IgD-negative memory B cell (primary cell): Measurements from ENCODE around the gene FRMD4A. TPM values are rescaled to one million over a fixed set of nuclear protein-coding genes. Genes with fewer than 3 reads are reported as not detected.

Experiments used
- H3K27ac Mint-ChIP-seq, 3 donors: one replicate each; pipeline ENCODE4 v1.8.0; 2020 to 2022; ENCODE audit warnings: mild to moderate bottlenecking in 3 of 3, mixed read lengths in 3 of 3, moderate library complexity in 1 of 3
- H3K27me3 Mint-ChIP-seq: one replicate; pipeline ENCODE4 v1.8.0; 2021; ENCODE audit warnings: mixed read lengths
- H3K36me3 Mint-ChIP-seq: one replicate; pipeline ENCODE4 v1.8.0; 2020; ENCODE audit warnings: mild to moderate bottlenecking, mixed read lengths
- H3K4me1 Mint-ChIP-seq, 3 donors: one replicate each; pipeline ENCODE4 v1.8.0; 2020 to 2022; ENCODE audit warnings: mixed read lengths in 3 of 3, mild to moderate bottlenecking in 1 of 3
- H3K4me3 Mint-ChIP-seq, 4 donors: one replicate each; pipeline ENCODE4 v1.8.0; 2020 to 2022; ENCODE audit warnings: mild to moderate bottlenecking in 4 of 4, mixed read lengths in 4 of 4, moderate library complexity in 3 of 4
- H3K9me3 Mint-ChIP-seq, 3 donors: one replicate each; pipeline ENCODE4 v1.8.0; 2020 to 2021; ENCODE audit warnings: mixed read lengths in 3 of 3, mild to moderate bottlenecking in 1 of 3
- polyA plus RNA-seq: library from polyadenylated mRNA; unstranded; fragments of 300-500 nt; fragmentation: Illumina TruSeq; gene quantifications from one replicate; pipeline ENCODE4 v1.2.3, GENCODE V29; 2021

FRMD4A gene
- polyA plus RNA-seq, 1 donor from 2014 or later = 1.7 TPM

- Mint-ChIP-seq H3K36me3 (peaks cover 3% of the 10 kb centered on the region), H3K27ac (no peak overlapping the region), H3K27me3 (peaks cover 66% of the 10 kb centered on the region), H3K4me3 (peak overlapping the region in 3 of 4 donors; percentile 79 to 91 (median 89)), H3K4me1 (peaks cover 0 to 15% (median 4%) of the 10 kb centered on the region in 3 donors), H3K9me3 (peaks cover 3 to 6% (median 4%) of the 10 kb centered on the region in 3 donors)
Measured at GRCh38 chr10:13892001-13892491, 438.7 kb downstream of the FRMD4A start.

DNA sequence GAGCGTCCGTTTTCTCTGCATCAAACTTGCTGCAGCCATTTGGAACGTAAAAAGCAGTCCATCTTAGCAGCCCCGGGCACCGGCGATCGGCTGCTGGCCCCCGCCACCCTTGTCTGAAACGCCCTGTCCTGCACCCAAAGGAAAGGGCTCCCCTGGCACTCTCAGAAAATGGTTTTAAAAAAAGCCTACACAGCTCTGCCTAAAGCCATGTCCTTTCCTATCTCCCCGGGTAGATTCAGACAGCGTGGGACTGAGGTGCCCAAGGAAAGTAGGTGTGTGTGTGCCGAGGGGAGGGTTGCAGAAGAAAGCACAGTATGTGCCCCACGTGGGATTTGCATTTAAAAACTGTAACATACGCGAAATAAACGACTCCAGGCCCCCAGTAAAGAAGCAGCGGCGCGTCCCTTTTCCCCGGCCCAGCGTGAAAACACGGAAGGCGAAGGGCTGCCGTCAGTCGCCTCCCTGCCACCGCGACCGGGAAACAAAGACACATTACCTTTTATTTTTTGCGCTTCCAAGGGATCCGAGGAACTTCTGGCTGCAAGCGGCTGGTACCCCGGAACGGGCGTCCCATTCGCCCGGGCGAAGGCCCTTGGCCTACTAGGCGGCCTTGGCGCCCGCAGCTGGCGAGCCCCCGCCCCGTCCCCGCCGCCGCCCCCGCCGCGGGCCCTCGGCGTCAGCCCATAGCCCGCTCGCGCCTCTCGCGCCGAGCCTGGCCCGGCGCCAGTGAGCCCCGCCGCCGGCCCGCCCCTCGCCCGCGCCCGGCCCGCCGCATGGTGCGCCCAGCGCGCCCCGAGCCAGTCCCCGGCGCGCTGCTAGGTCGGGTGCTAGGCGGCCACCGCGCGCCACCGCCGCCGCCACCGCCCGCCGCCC lies 439.4 kb downstream of the FRMD4A start:
- H3K27ac Mint-ChIP-seq = no peak overlapping the region
- peaks cover 64% of the 10 kb centered on the region for H3K27me3 Mint-ChIP-seq
- peaks cover 0 to 16% (median 4%) of the 10 kb centered on the region in 3 donors for H3K4me1 Mint-ChIP-seq
- H3K9me3 Mint-ChIP-seq = peaks cover 3 to 6% (median 4%) of the 10 kb centered on the region in 3 donors
- peak overlapping the region; percentile 30 to 91 (median 81) for H3K4me3 Mint-ChIP-seq
- peaks cover 3% of the 10 kb centered on the region for H3K36me3 Mint-ChIP-seq

DNA sequence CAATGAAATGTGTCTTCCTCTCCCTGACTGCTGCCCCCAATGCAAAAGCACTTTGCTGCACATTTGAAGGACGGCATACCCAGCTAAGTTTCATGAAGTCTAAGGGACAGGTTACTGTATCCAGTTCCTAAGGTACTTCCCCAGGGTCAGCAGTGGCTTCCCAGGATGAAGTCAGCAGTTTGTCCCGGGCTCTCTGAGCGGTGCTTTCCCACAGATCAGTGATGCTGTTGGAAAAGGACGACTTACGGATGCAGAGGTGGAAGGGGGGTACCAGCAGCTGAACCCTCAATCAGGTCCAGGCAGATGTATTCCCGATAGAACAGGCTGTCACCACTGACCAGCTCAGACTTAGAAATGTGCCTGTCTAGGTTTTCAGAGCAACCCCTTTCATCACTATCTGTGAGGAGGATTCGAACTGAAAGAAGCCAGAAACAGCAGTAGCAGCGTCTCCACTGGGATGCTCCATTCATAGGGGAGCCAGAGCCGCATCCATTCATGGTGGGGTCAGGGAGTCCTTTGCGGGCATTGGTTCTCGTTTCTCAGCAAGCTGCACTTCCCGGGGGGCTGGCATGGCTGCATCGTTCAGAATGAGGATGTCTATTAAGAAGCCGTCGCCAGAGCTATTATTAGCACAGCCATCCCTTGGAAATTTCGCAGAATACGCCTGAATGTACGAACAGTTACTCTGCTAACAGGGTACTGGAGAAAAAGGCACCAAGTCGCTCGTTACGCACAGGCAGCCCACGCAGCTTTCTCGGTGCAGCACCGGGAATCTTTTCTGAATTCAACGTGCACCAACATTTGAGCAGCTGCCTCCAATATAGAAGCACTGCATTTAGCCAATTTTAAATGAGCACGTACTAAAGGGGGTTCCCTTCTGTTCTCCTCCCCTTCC lies 440.2 kb downstream of the FRMD4A start:
- H3K27ac Mint-ChIP-seq = no peak overlapping the region
- peaks cover 3% of the 10 kb centered on the region for H3K36me3 Mint-ChIP-seq
- peak overlapping the region; percentile 30 to 91 (median 81) for H3K4me3 Mint-ChIP-seq
- peaks cover 0 to 16% (median 4%) of the 10 kb centered on the region in 3 donors for H3K4me1 Mint-ChIP-seq
- H3K27me3 Mint-ChIP-seq = peaks cover 68% of the 10 kb centered on the region
- H3K9me3 Mint-ChIP-seq = peaks cover 3 to 5% (median 4%) of the 10 kb centered on the region in 3 donors

DNA sequence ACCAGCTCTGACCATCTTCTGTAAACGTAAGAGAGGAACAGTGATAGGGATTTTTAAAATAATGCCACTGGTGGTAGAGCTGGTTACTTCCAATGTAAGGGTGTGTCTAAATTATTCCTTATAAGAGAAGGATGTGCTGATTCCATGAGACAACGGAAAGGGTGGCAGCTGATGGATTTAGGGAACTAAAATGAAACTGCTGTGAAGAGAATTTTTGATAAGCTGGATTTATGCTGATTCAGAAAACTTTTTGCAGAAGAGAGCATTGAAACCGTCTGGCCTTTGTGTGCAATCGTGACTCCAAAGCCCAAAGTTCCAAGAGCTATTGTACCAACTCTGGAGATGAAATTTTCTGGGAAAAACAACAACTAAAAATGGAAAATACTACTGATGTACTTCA lies 443.0 kb downstream of the FRMD4A start:
- peak overlapping the region in 1 of 4 donors; percentile 2 for H3K4me3 Mint-ChIP-seq
- peaks cover 49% of the 10 kb centered on the region for H3K27me3 Mint-ChIP-seq
- H3K9me3 Mint-ChIP-seq = peaks cover 0 to 1% (median 0%) of the 10 kb centered on the region in 3 donors
- H3K27ac Mint-ChIP-seq = no peak overlapping the region
- H3K36me3 Mint-ChIP-seq = no peaks in the 10 kb centered on the region
- peaks cover 0 to 16% (median 3%) of the 10 kb centered on the region in 3 donors for H3K4me1 Mint-ChIP-seq

- Mint-ChIP-seq H3K27me3 (peaks cover 32% of the 10 kb centered on the region), H3K4me3 (peak overlapping the region in 1 of 4 donors; percentile 61), H3K36me3 (no peaks in the 10 kb centered on the region), H3K4me1 (peaks cover 0 to 7% (median 2%) of the 10 kb centered on the region in 3 donors), H3K27ac (no peak overlapping the region), H3K9me3 (peaks cover 0 to 1% (median 0%) of the 10 kb centered on the region in 3 donors)
Measured at GRCh38 chr10:13885238-13885990, 445.3 kb downstream of the FRMD4A start.

GRCh38 chr10:13883636-13884444 lies 446.9 kb downstream of the FRMD4A start:
- H3K27me3 Mint-ChIP-seq = peaks cover 21% of the 10 kb centered on the region
- H3K27ac Mint-ChIP-seq = no peak overlapping the region
- H3K4me3 Mint-ChIP-seq = no peak overlapping the region

DNA sequence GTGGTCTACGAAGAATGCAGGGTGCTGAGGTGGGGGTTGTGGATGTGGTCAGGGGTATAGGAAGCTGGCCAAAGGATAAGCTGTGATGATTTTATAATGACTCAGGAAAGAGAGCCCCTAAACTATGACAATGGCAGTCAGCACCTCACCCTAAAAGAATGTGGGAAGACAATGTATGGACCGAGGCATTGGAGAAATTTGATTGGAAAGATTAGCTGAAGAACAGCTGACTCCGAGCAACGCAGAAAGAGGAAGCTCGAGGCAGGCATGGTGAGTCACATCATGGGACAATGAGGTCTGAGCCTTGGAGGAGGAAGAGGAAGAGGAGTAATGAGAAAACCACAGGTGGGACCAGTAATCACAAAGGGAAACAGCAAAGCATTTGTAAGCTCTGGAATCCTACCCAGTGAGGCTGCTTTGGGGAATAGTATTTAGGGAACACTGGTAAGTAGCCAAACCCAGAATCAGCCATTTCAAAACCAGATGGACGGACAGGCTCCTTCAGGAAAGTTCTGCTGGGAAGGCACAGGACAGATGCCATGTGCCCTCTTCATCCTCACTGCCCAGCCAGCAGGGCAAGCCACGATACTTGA lies 448.5 kb downstream of the FRMD4A start:
- H3K27ac Mint-ChIP-seq = no peak overlapping the region
- no peak overlapping the region for H3K4me3 Mint-ChIP-seq
- H3K27me3 Mint-ChIP-seq = peaks cover 14% of the 10 kb centered on the region
- H3K36me3 Mint-ChIP-seq = no peaks in the 10 kb centered on the region
- peaks cover 0 to 1% (median 0%) of the 10 kb centered on the region in 3 donors for H3K9me3 Mint-ChIP-seq
- H3K4me1 Mint-ChIP-seq = peaks cover 0 to 3% (median 2%) of the 10 kb centered on the region in 3 donors

More at GRCh38 chr10:13883636-13884444, 446.9 kb downstream of the FRMD4A start:
- H3K36me3 Mint-ChIP-seq = no peaks in the 10 kb centered on the region
- peaks cover 0 to 5% (median 2%) of the 10 kb centered on the region in 3 donors for H3K4me1 Mint-ChIP-seq
- H3K9me3 Mint-ChIP-seq = peaks cover 0 to 1% (median 0%) of the 10 kb centered on the region in 3 donors

GRCh38 chr10:13880760-13881159 lies 450.0 kb downstream of the FRMD4A start:
- H3K4me3 Mint-ChIP-seq = no peak overlapping the region
- H3K36me3 Mint-ChIP-seq = no peaks in the 10 kb centered on the region
- H3K27ac Mint-ChIP-seq = no peak overlapping the region

DNA sequence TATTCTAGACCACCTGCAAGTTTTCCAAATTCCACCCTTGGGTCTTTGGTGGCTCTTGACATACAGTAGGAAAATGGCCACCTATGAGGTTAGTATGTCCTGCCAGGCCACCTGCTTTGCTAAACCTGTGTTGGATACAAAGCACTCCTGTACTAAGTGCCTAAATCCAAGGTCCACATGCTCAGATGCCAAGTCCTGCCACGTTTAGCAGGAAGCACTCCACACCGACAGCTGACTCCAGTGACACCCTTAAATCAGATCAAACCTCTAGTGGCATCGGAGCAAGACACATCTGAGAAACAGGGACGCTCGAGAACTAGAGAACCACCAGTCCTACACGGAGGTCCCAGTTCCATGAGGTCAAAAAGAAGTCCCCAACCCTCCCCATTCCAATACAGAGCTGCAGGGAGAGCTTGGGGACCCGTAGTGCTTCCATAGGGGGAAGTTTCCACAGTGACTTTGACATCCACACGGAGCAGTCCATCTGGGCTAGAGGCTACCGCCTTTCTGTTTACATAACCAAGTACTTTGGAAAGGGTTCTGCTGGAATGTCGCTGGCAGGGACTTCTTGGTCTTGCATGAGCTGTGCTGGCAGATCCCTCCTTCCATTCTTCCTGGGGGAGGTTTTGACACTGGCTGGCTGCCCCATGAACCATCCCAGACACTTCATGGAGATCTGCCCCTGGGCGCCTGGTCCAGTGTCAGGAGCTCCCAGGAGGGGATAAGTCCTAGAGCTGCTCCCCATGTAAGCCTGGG lies 453.4 kb downstream of the FRMD4A start:
- peaks cover 4% of the 10 kb centered on the region for H3K27me3 Mint-ChIP-seq
- H3K4me3 Mint-ChIP-seq = no peak overlapping the region
- H3K4me1 Mint-ChIP-seq = peaks cover 16 to 22% (median 22%) of the 10 kb centered on the region in 3 donors
- H3K36me3 Mint-ChIP-seq = no peaks in the 10 kb centered on the region
- no peaks in the 10 kb centered on the region for H3K9me3 Mint-ChIP-seq
- peak overlapping the region in 1 of 3 donors; percentile 16 for H3K27ac Mint-ChIP-seq

More at GRCh38 chr10:13880760-13881159, 450.0 kb downstream of the FRMD4A start:
- Mint-ChIP-seq H3K27me3 (peaks cover 10% of the 10 kb centered on the region), H3K4me1 (peaks cover 0 to 4% (median 1%) of the 10 kb centered on the region in 3 donors), H3K9me3 (peaks cover 0 to 1% (median 0%) of the 10 kb centered on the region in 3 donors)

DNA sequence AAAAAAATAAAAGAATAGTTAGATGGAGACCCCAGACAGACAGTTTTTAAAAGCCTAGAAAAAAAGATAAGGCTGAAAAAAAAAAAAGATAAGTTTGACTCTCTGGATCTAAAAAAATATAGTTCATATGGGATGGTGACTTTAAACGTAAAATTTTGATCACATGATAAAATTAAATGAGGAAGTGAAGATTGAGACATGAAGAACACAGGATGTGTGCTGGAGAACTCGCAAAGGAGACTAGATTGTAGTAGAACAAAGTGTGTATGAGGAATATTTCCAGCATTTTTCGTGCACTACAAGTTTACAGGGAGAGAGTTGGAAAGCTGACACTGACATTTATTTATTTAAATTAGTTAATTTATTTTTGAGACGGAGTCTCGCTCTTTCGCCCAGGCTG lies 457.5 kb downstream of the FRMD4A start:
- Mint-ChIP-seq H3K9me3 (no peaks in the 10 kb centered on the region), H3K4me1 (peaks cover 16 to 27% (median 24%) of the 10 kb centered on the region in 3 donors), H3K27me3 (peaks cover 4% of the 10 kb centered on the region), H3K27ac (peak overlapping the region; percentile 14 to 88 (median 16)), H3K4me3 (peak overlapping the region; percentile 1 to 51 (median 30)), H3K36me3 (peaks cover 1% of the 10 kb centered on the region)

GRCh38 chr10:13872411-13872810 lies 458.3 kb downstream of the FRMD4A start:
- Mint-ChIP-seq H3K36me3 (peaks cover 1% of the 10 kb centered on the region), H3K9me3 (no peaks in the 10 kb centered on the region), H3K27ac (peak overlapping the region in 2 of 3 donors; percentile 14 to 73), H3K4me1 (peaks cover 16 to 27% (median 24%) of the 10 kb centered on the region in 3 donors), H3K27me3 (peaks cover 4% of the 10 kb centered on the region), H3K4me3 (peak overlapping the region in 2 of 4 donors; percentile 12 to 41)

GRCh38 chr10:13871776-13872175 lies 458.9 kb downstream of the FRMD4A start:
- H3K4me1 Mint-ChIP-seq = peaks cover 16 to 27% (median 24%) of the 10 kb centered on the region in 3 donors
- no peak overlapping the region for H3K4me3 Mint-ChIP-seq
- no peaks in the 10 kb centered on the region for H3K9me3 Mint-ChIP-seq
- H3K27ac Mint-ChIP-seq = no peak overlapping the region
- peaks cover 1% of the 10 kb centered on the region for H3K36me3 Mint-ChIP-seq
- peaks cover 4% of the 10 kb centered on the region for H3K27me3 Mint-ChIP-seq
